Amniotic epithelial cell (primary cell): ENCODE measurements around the gene BUB1B.

ENCODE experiments used
- DNase-seq: peaks from one replicate; pipeline ENCODE4 v3.0.0-alpha.2; 2010; ENCODE audit warnings: low read depth

The BUB1B gene

GRCh38 chr15:40192942-40193341 lies 32.1 kb downstream of the BUB1B start:
- peak; percentile 55 for DNase-seq

GRCh38 chr15:40197434-40197833 lies 36.6 kb downstream of the BUB1B start:
- DNase-seq: no peak

GRCh38 chr15:40198355-40199085 lies 37.7 kb downstream of the BUB1B start:
- no peak for DNase-seq

- DNase-seq: peak; percentile 13
Observed at GRCh38 chr15:40204100-40204499, 43.2 kb downstream of the BUB1B start.

- peak; percentile 60 for DNase-seq
Observed at GRCh38 chr15:40217166-40217824, 56.4 kb downstream of the BUB1B start.

GRCh38 chr15:40219801-40220200 lies 58.9 kb downstream of the BUB1B start:
- DNase-seq: no peak

GRCh38 chr15:40222131-40222530 lies 61.3 kb downstream of the BUB1B start:
- DNase-seq: peak; percentile 10

- no peak for DNase-seq
Observed at GRCh38 chr15:40226736-40227135, 65.9 kb downstream of the BUB1B start.

GRCh38 chr15:40229316-40229715 lies 68.4 kb downstream of the BUB1B start:
- DNase-seq: no peak

- no peak for DNase-seq
Observed at GRCh38 chr15:40229956-40230355, 69.1 kb downstream of the BUB1B start.

- no peak for DNase-seq
Observed at GRCh38 chr15:40232625-40233070, 71.8 kb downstream of the BUB1B start.

- DNase-seq: peak; percentile 26
Observed at GRCh38 chr15:40233727-40234577, 73.1 kb downstream of the BUB1B start.

- DNase-seq: no peak
Observed at GRCh38 chr15:40234783-40235182, 73.9 kb downstream of the BUB1B start.

GRCh38 chr15:40235201-40235885 lies 74.5 kb downstream of the BUB1B start:
- no peak for DNase-seq

- peak; percentile 64 for DNase-seq
Observed at GRCh38 chr15:40238532-40239403, 77.9 kb downstream of the BUB1B start, which contains the start of gene PAK6. Gene PAK6, plus strand, starts transcription at chr15:40239063. Its CDS starts 25,723 bp downstream, at chr15:40264786.

GRCh38 chr15:40239404-40239692 lies 78.5 kb downstream of the BUB1B start:
- DNase-seq: no peak

GRCh38 chr15:40239693-40240618 lies 79.1 kb downstream of the BUB1B start:
- no peak for DNase-seq

- no peak for DNase-seq
Observed at GRCh38 chr15:40240619-40241221, 79.9 kb downstream of the BUB1B start.
